D341Med (cell line): Measurements from ENCODE around the gene HAND2.

Source experiments
- DNase-seq: peaks from one replicate; pipeline ENCODE4 v3.0.0; 2012; ENCODE audit warnings: low spot score

The HAND2 gene

GRCh38 chr4:173535957-173536356 lies 5.9 kb upstream of the HAND2 start:
- no peak for DNase-seq

GRCh38 chr4:173535165-173535902 lies 5.3 kb upstream of the HAND2 start:
- DNase-seq = no peak

- no peak for DNase-seq
Observed at GRCh38 chr4:173534434-173534833, 4.4 kb upstream of the HAND2 start.

GRCh38 chr4:173532725-173533511 lies 2.9 kb upstream of the HAND2 start:
- no peak for DNase-seq

GRCh38 chr4:173531086-173531965 lies 1.3 kb upstream of the HAND2 start:
- DNase-seq = no peak

GRCh38 chr4:173530326-173531085 lies 477 bp upstream of the HAND2 start:
- DNase-seq = peak; percentile 28

GRCh38 chr4:173528378-173529321 lies 1.4 kb downstream of the HAND2 start:
- peak; percentile 45 for DNase-seq

- DNase-seq = no peak
Observed at GRCh38 chr4:173527103-173527891, 2.7 kb downstream of the HAND2 start.

- no peak for DNase-seq
Observed at GRCh38 chr4:173526724-173527102, 3.3 kb downstream of the HAND2 start.

- no peak for DNase-seq
Observed at GRCh38 chr4:173526027-173526482, 4.0 kb downstream of the HAND2 start.

- DNase-seq = no peak
Observed at GRCh38 chr4:173525118-173526011, 4.7 kb downstream of the HAND2 start.

GRCh38 chr4:173524218-173525117 lies 5.6 kb downstream of the HAND2 start:
- no peak for DNase-seq

GRCh38 chr4:173522951-173523395 lies 7.1 kb downstream of the HAND2 start:
- no peak for DNase-seq

GRCh38 chr4:173522160-173522950 lies 7.7 kb downstream of the HAND2 start:
- DNase-seq = peak; percentile 76

GRCh38 chr4:173521467-173522159 lies 8.4 kb downstream of the HAND2 start:
- no peak for DNase-seq

GRCh38 chr4:173520921-173521466 lies 9.0 kb downstream of the HAND2 start:
- no peak for DNase-seq
